ENCODE data around the gene PNPLA5.

PNPLA5 gene

DNA sequence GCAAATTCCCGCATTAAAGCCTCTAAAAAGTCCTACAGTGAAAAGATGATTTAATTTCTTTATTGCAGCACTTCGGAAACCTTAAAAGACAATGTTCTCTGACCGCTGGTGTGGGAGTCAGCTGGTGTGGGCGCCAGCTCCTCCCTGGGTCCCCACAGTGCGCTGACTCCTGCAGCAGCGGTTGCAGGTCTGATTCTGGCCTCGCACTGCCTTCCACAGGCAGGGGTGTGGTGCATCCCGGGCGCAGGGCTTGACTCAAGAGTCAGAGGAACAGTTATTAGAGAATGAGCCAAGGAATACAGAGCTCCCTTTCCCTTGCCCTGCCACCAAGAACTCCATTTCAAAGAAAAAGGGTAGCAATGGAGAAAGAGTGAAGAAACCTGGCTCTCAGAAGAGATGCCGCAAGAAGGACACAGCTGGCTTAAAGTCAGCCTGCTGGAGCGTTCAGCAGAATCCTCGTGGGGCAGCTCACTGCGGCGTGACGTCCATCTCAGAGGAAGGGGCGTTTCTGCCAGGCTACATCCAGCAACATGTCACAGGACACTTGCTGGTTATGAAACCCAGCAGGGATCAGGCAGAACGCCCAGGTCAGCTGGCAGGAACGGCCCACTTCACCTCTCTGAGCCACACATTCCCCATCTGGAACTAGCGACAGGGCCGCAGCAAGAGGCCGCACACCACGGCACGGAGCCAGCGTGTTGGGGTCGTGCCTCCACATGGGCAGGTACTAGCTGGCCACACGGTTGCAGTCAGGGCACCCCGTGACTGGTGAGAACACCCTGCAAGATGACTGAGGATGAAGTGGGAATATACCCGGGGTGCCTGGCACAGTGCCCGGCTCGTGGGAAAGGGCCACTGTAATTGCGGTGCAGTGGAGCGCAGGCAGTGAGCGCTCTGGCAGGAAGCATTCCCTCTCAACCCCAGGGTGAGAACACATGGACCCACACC lies 61.6 kb downstream of the PNPLA5 start:
- Mint-ChIP-seq H3K27me3 (ENCODE audit: low read depth, poor library complexity) (no peaks in the 10 kb centered on the region), H3K9me3 (no peaks in the 10 kb centered on the region), H3K4me1 (peaks cover 61% of the 10 kb centered on the region), H3K36me3 (ENCODE audit: low read depth) (peaks cover 9% of the 10 kb centered on the region), H3K4me3 (no peak overlapping the region), H3K27ac (peak overlapping the region; percentile 91)
- TF ChIP-seq, protein P1, sequence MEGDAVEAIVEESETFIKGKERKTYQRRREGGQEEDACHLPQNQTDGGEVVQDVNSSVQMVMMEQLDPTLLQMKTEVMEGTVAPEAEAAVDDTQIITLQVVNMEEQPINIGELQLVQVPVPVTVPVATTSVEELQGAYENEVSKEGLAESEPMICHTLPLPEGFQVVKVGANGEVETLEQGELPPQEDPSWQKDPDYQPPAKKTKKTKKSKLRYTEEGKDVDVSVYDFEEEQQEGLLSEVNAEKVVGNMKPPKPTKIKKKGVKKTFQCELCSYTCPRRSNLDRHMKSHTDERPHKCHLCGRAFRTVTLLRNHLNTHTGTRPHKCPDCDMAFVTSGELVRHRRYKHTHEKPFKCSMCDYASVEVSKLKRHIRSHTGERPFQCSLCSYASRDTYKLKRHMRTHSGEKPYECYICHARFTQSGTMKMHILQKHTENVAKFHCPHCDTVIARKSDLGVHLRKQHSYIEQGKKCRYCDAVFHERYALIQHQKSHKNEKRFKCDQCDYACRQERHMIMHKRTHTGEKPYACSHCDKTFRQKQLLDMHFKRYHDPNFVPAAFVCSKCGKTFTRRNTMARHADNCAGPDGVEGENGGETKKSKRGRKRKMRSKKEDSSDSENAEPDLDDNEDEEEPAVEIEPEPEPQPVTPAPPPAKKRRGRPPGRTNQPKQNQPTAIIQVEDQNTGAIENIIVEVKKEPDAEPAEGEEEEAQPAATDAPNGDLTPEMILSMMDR (IDR thresholded peaks at IDR 0.05): no peak
- DNase-seq: no peak

Measured in nephron progenitor cell (in vitro differentiated cells).